ENCODE results near the gene KLK2.

Gene KLK2

DNA sequence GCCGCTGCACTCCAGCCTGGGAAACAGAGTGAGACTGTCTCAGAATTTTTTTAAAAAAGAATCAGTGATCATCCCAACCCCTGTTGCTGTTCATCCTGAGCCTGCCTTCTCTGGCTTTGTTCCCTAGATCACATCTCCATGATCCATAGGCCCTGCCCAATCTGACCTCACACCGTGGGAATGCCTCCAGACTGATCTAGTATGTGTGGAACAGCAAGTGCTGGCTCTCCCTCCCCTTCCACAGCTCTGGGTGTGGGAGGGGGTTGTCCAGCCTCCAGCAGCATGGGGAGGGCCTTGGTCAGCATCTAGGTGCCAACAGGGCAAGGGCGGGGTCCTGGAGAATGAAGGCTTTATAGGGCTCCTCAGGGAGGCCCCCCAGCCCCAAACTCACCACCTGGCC, at the start of gene KLK2:
KLK2 (plus strand) TSS at position 384 of the 400 bp plus-strand sequence. CDS start 35 bp downstream, outside the sequence.
- no peak for DNase-seq

DNA sequence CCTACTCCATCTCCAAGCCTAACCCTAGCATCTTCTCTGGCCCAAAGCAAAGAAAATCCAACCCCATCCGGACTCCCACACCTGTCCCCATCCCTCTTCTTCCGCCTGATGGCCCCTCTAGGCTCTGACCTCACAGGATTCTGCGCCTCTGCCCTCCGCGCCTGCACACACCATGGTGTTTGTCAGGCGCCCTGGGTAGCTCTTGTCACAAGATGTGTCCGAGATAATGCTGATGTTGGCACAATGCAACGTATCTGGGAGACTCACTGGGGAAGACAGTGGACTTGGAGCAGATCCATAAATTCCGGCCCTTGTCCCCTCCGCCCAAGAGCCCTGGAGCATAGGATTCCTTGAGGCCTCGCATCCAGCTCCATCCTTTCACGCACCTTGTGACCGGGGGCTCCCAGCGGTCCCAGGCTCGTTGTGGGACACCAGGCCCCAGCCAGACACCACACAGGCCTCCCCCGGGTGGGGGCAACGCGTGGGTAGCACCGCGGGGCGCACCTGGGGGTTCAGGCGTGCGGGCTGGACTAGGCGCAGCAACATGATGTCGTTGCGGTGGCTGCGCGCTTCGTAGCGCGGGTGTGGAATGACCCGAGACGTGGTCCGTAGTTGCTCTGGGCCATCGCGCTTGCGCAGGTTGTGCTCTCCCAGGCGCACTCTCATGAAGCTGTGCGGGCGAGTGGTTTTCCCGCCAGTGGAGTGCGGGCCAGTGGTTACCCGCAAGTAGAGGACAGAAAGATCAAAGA, 46.6 kb upstream of the KLK2 start:
- no peak for DNase-seq

DNA sequence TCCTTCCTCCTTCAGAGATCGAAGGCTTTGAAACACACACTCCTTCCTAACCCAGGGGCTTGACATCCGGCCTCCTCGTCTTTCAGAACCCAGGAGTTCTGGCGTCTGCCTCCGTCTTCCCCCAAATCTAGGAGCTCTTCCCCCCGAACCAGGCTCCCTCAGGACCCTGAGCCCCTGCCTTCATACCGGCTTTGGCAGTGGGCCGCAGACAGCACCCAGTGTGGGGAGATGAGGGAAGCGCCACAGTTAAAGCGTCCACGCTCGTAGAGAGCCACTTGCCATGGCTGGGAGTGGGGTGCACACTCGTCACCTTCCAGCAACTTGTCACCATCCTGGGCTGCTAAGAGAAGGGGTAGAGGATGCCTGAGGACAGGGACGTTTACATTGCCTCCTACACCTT, 45.8 kb upstream of the KLK2 start:
- DNase-seq, result no peak

DNA sequence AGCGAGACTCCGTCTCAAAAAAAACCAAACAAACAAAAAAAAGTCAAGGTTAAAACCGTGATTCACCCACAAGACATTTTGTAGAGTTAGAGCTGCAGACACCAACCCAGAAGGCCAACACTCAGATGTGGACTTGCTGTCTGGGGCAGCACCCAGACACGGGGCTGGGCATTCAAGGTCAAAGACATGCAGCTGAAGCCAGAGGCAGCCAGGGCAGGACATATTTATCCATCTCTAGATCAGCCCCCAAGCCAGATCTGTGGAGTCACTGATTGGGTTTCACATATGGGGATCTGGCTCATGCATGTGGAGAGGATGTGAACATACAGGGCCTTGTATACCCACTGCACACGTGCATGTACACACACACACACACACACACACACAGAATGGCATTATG, 43.4 kb upstream of the KLK2 start:
- no peak for DNase-seq

DNA sequence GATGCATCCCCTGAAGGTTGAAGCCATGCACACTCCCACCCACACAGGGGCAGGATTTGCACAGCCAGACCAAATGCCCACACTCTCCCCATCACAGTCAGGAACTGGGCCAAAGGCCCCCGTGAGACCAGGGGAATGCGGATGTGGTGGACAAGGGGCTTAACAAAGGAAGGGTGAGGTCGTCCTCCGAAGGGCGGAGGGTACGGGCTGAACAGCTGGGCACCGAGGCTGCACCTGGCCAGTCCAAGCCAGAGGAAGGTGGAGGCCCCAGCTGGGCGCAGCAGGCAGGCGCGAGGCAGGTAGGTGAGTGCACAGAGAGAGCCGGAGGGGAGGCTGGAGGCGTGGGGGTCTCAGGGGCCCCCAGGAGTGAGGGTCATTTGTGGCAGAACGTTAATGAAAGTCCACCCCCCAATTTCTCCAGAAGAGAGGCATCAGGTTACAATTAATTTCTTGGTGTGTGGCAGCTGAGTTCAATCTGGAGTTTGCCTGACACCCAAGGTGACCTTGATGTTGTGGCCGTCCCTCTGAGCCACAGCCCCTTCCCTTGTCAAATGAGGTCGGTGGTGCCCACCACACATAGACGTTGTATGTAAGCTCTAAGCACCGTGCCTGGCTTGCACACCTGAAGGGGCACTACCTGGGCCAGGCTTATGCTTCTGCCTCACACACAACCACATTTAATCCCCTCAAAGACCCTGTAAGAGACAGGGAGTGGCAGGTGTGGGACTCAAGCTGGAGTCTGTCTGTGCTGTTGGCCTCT, 42.8 kb upstream of the KLK2 start:
- DNase-seq, result no peak

DNA sequence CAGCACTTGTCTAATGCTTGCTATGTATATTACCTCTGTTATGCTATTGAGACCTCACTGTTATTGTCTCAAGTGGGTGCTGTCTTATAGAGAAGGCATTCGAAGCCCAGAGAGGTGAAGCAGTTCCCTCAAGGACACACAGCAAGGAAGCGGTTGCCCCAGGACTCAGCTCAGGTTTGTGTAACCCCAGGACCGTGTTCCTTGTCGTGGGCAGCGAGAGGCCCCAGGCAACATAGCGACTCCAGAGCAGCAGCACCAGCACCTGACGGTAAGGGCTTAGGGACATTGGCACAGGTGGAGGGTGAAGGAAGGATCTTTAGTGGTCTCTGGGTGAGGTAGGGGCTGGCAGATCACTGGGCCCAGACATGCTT, 42.2 kb upstream of the KLK2 start:
- no peak for DNase-seq

DNA sequence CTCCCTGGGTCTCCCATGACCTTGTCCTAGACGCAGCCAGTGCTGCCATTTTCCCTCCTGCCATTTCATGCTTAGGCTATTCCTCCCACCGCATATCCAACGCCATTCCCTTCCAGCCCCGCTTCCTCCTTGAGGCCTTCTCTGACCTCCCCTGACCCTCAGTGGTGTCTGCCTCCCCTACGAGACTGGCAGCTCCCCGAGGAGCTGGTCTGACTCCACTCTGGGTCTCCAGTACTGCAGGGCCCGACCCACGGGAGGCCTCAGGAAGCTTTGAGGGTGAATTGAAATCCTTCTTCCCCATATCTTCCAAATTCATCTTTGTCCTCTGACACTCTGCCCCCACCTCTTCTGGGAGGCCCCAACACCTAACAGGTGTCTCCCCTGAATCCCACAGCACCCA, 40.6 kb upstream of the KLK2 start:
- DNase-seq, result no peak

DNA sequence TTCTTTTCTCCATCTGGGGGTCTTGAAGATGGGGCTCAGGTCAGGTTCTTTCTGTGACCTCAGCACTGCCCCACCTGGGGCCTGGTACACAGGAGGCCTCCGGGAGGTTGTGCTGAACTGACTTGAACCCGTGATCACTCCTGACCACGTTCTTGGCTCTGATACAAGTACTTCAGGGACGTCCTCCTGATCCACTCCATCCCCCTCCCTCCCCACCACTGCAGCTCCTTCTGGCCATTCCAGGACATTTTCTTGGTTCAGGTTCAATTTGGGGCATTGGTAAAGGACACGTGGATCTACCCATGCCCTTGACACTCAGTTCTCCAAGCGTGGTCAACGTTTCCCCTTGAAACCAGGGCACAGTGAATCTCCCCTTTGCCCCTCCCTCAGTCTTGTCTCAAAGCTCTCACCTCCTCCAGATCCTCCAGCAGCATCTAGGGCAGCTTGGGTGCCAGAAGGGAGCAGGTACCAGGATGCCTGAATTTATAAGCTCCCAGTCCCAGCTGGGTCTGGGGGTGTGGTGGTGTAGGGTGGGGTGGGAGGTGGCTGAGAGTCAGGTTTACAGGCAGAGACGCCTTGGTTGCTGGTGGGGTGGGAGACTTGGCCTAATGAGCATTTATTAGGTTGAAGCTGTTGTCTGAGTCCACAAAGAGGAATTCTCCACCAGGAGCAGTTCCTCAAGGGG, 40.0 kb upstream of the KLK2 start, which contains the start of gene KLK15:
KLK15 (minus strand) TSS at position 458 of the 685 bp plus-strand sequence. CDS start 2,082 bp downstream, outside the sequence.
- DNase-seq, result no peak

DNA sequence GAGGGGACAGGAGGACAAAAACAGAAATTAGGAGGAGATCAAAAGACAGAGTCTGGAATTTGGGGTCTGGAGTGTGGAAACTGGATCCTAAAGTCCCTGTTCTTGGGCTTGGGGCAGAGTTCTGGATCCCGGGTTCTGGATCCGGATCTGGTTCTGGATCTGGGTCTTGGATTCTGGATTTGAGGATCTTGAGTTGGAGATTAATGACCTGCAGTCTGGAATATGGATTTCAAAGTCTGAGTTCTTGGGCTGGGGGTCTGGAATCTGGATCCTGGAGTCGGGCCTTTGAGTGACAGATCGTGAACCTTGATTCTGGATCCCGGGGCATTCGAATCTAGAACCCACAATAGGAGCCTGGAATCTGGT, 39.5 kb upstream of the KLK2 start:
- DNase-seq, result no peak

DNA sequence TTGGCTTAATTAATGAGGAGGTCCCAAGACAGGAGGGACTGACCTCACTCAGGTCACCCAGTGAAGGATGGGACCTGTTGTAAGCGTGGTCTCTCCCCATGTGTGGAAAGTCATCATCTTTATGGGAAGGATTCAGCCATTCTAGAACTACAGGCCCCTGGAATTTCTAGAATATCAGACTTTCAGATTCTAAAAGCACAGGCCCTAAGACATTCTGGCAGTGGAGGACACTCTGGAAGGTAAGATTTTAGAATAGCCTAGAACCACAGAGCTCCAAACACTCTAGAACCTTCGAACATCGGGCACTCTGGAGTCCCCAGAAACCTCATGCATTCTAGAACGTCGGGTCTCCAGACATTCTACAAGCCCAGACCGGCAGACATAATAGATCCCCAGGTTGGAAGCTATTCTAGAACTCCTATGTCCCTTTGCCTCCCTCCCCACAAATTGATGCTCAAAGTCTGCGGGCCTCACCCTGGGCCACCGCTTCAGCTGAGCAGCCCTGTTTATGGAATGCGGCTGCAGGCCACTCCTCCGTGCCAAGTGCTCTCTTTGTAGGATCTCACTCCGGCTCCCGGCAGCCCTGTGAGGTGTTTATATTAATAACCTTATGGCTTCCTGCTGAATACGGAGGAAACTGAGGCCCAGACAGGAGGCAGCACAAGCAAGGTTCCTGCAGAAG, 38.0 kb upstream of the KLK2 start:
- DNase-seq, result no peak

DNA sequence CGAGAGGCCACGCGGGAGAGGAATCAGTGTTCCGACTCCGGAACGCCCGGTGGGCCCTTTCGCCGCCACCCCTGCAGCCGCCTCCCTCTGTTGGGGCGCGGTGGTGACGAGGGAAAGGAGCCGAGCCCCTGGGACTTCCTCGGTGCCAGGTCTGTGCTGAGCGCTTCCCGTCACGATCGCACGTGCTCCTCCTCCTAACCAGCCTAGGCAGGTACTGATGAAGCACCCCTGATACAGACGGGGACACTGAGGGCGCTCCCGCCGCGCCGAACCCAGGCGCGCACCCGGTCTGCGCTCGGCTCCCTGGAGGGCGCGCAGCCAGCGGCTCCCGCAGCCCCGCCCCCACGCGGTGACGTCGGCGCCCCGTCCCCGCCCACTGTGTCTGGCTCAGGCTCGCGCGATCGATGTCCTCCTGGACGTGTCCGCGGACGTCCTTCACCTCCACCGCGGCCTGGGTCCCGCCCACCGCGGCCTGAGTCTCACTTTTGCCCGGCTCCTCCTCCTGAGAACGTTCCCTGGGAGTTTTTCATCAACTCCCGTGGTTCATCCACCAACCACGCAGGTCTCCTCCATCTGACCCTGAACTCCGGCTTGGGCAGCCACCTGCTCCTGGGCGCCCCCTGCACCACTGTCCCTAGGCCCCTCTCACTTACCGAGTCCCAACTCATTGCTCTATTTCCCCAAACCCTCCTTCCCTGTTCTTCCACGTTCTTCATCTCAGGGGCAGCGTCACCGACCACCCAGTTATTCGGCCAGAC, 37.3 kb upstream of the KLK2 start:
- no peak for DNase-seq

DNA sequence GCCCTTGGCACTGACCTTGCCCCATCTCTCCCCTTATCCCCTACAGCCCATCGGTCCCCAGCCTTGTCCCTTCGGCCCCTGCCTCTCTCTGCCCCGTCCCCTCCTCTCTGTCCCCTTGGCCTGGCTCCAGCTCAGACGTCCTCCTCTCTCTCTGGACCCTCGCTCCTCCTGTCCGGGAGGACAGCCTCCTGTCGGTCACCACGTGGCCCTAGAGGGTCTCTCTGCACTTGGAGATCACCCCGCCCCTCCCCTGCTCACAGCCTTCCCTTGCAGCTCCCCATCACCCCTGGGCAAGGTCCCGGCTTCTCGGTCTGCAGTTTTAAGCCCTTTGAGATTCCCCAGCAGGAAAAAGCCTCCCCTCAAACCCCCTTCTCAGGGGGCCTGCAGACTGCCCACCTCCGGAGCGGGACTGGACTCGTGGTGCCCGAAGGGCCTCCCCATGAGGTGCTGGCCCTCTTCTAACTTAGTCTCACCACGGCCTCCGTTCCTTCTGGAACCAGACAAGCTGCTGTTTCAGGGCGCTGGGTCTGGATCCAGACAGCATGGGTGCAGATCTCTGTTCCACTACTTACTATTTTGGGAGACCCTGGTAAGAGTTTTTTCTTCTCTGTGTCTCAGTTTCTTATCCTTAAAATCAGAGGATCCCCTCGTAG, 36.6 kb upstream of the KLK2 start:
- no peak for DNase-seq

DNA sequence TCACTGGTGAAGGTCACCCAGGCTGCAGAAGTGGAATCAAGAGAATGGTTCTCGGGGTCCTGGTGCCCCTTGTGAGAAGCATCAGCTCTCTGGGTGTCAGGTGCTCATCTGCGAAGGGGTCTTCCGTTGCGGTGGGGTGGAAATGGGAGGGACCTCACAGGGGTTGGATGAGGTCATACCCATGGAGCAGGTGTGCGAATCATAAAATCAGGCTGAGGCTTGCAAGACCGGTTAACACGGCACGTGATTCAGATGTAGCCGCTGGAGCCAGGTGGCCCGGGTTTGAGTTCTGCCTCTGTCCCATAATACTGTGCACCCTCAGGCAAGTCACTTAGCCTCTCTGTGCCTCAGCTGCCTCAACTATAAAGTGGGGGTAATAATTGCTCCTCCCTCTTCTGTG, 35.9 kb upstream of the KLK2 start:
- no peak for DNase-seq

DNA sequence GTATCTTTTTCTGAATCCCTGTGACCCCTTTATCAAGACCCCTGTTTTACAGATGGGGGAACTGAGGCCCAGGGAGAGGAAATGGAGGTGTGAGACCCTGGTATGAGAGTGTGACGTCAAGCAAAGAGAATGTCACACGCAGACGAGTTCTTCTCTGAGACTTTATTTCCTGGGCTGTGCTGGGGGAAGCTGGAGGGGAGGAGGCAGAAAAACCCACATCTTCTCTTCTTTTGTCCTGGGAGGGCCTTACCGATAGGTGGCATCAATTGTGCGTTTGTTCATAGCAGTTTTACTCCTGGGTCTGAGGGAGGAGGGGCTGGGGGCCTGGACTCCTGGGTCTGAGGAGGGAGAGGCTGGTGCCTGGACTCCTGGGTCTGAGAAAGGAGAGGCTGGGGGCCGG, 35.0 kb upstream of the KLK2 start:
- no peak for DNase-seq

DNA sequence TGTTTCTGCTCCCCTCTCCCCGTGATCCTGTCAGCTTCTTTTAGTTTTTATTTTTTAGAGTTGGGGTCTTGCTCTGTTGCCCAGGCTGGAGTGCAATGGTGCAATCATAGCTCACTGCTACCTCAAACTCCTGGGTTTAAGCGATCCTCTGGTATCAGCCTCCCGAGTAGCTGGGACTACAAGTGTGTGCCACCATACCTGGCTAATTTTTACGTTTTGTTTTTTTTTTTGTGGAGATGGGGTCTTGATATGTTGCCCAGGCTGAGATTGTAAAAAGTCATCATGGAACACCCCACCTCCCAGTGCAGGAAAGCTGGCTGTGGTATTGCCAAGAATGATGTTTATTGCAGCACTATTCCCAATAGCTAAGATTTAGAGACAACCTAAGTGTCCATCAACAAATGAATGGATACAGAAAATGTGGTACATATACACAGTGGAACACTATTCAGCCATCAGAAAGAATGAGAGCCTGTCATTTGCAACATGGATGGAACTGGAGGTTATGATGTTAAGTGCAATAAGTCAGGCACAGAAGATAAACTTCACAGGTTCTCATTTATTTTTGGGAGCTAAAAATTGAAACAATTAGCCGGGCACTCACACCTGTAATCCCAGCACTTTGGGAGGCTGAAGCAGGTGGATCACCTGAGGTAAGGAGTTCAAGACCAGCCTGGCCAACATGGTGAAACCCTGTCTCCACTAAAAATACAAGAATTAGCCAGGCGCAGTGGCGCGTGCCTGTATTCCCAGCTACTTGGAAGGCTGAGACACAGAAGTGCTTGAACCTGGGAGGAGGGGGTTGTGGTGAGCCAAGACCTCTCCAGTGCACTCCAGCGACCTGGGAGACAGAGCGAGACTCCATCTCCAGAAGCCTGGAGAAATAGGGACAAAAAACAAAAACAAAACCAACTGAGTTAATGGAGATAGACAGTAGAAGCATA, 33.3 kb upstream of the KLK2 start:
- DNase-seq, result no peak

DNA sequence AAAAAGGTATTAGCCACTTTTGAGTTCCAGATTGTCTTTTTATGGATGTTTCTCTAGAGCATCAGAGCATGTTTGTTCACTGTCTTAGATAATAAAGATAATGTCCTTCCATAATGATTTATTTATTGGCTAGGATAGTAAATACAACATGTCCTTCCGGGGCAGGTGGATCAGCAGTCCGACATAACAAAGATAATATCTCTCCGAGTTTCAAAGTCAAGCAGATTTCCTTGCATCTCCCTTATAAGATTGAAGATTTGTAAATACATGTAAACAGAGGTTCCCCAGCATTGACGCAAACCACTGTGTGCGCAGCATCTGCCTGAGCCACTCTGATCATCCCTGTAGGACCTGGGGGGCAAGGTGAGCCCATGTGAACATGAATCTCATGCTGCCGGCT, 31.1 kb upstream of the KLK2 start:
- no peak for DNase-seq

DNA sequence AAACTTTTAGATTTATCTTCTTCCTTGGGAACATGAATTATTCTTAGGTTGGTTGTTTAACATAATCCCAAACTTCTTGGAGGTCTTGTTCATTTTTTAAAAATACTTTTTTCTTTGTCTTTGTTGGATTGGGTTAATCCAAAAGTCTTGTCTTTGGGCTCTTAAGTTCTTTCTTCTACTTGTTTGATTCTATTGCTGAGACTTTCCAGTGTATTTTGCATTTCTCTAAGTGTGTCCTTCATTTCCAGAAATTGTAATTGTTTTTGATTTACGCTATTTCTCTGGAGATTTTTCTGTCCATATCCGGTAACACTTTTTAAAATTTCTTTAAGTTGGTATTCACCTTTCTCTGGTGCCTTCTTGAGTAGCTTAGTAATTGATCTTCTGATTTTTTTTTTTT, 30.0 kb upstream of the KLK2 start:
- no peak for DNase-seq

DNA sequence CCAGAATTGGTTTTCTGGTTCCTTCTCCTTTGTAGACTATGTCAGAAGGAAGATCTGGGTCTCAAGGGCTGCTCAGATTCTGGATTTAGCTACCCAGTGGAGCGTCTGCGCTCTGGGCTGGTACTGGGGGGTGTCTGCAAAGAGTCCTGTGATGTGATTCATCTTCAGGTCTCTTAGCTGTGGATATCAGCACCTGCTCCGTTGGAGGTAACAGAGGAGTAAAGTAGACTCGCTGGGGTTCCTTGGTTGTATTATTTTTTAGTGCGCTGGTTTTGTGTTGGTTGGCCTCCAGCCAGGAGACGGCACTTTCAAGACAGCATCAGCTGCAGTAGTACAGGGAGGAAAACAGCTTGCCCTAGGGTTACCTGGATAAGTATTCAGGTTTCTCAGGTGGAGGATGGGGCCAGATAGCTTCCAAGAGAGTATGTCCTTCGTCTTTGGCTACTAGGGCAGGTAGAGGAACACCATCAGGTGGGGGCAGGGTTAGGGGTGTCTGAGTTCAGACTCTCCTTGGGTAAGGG, 29.5 kb upstream of the KLK2 start:
- DNase-seq, result no peak

DNA sequence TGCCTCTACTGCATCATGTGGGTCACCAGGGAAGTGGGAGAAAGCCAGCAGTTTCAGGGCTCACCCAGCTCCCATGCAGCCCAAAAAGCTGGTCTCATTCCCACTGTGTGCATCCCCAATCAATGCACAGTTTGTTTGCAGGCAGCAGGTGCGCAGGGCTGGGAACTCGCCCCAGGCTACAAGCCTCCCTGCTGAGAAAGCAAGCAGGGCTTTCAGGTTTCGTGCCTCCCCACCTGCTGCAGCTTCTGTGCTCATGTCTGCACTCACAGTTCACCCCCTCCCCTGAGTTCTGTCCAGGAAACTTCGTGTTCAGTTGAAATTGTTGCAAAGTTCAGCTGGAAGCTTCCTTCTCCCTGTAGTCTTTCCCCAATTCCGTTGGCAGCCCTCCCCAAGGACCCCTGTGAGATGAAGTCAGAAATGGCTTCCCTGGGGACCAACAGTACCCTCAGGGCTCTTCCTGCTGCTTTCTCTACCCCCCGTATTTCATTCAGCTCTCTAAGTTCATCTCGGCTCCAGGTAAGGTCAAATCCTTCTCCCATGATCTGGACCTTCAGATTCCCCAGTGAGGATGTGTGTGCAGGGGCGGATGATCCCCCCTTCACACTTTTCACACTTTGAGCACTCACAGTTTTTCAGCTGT, 28.8 kb upstream of the KLK2 start:
- peak; percentile 37 for DNase-seq

DNA sequence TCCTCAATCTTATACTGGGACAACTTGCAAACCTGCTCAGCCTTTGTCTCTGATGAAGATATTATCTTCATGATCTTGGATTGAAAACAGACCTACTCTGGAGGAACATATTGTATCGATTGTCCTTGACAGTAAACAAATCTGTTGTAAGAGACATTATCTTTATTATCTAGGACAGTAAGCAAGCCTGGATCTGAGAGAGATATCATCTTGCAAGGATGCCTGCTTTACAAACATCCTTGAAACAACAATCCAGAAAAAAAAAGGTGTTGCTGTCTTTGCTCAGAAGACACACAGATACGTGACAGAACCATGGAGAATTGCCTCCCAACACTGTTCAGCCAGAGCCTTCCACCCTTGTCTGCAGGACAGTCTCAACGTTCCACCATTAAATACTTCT, 22.5 kb upstream of the KLK2 start:
- no peak for DNase-seq
